EL (cell line): ENCODE measurements around the gene SUGP1.
"Not testable (repeated sequence)": the region's sequence is repeated elsewhere in the genome, so short reads cannot be mapped to it uniquely, and the experiment has no call there.

Experiments used
- DNase-seq: peaks from one replicate; pipeline ENCODE4 v3.0.0-alpha.2; 2016

Gene SUGP1

GRCh38 chr19:19320361-19321140, at the start of gene SUGP1, which contains the start of gene MAU2:
SUGP1 (minus strand) TSS chr19:19320509; CDS start chr19:19320496, 13 bp downstream.
MAU2 (plus strand) TSS chr19:19320829; CDS start chr19:19320860, 31 bp downstream.
- DNase-seq: peak; percentile 90

- no peak for DNase-seq
Observed at GRCh38 chr19:19368087-19368486, 47.8 kb upstream of the SUGP1 start.

- DNase-seq: peak; percentile 72
Observed at GRCh38 chr19:19366434-19367396, 46.4 kb upstream of the SUGP1 start.

- no peak for DNase-seq
Observed at GRCh38 chr19:19362075-19362474, 41.8 kb upstream of the SUGP1 start.

GRCh38 chr19:19361075-19361594, 40.8 kb upstream of the SUGP1 start:
- DNase-seq: peak; percentile 83

GRCh38 chr19:19356901-19357566, 36.7 kb upstream of the SUGP1 start:
- DNase-seq: no peak

GRCh38 chr19:19356500-19356899, 36.2 kb upstream of the SUGP1 start:
- no peak for DNase-seq

- no peak for DNase-seq
Observed at GRCh38 chr19:19355606-19356139, 35.4 kb upstream of the SUGP1 start.

GRCh38 chr19:19354932-19355331, 34.6 kb upstream of the SUGP1 start:
- DNase-seq: no peak

GRCh38 chr19:19354007-19354406, 33.7 kb upstream of the SUGP1 start:
- no peak for DNase-seq

GRCh38 chr19:19352823-19353222, 32.5 kb upstream of the SUGP1 start:
- DNase-seq: no peak

GRCh38 chr19:19350756-19351155, 30.4 kb upstream of the SUGP1 start:
- not testable (repeated sequence) for DNase-seq

- no peak for DNase-seq
Observed at GRCh38 chr19:19349365-19349764, 29.1 kb upstream of the SUGP1 start.

GRCh38 chr19:19348266-19348665, 28.0 kb upstream of the SUGP1 start:
- DNase-seq: no peak

GRCh38 chr19:19347401-19348110, 27.2 kb upstream of the SUGP1 start:
- no peak for DNase-seq

GRCh38 chr19:19345970-19346369, 25.7 kb upstream of the SUGP1 start:
- no peak for DNase-seq

GRCh38 chr19:19345232-19345631, 24.9 kb upstream of the SUGP1 start:
- no peak for DNase-seq

GRCh38 chr19:19343762-19344161, 23.5 kb upstream of the SUGP1 start:
- DNase-seq: no peak

GRCh38 chr19:19343016-19343362, 22.7 kb upstream of the SUGP1 start:
- DNase-seq: no peak

- peak; percentile 46 for DNase-seq
Observed at GRCh38 chr19:19342086-19343015, 22.0 kb upstream of the SUGP1 start.

- DNase-seq: no peak
Observed at GRCh38 chr19:19341026-19341425, 20.7 kb upstream of the SUGP1 start.
